Stimulated activated CD4-positive, alpha-beta T cell treated with anti-CD3 and anti-CD28 coated beads, Interleukin-12 subunit alpha, Interleukin-12 subunit beta, amount 100 ng/mL, for 48 hours (primary cell): ENCODE measurements around the gene HSD11B1.

Experiments
- DNase-seq, 3 donors: peaks; one replicate each; pipeline ENCODE4 v3.0.0-alpha.2; 2020; ENCODE audit warnings: low read depth in 2 of 3, low spot score in 1 of 3

The HSD11B1 gene

GRCh38 chr1:209780268-209780667 lies 75.6 kb downstream of the HSD11B1 start:
- no peak for DNase-seq

DNA sequence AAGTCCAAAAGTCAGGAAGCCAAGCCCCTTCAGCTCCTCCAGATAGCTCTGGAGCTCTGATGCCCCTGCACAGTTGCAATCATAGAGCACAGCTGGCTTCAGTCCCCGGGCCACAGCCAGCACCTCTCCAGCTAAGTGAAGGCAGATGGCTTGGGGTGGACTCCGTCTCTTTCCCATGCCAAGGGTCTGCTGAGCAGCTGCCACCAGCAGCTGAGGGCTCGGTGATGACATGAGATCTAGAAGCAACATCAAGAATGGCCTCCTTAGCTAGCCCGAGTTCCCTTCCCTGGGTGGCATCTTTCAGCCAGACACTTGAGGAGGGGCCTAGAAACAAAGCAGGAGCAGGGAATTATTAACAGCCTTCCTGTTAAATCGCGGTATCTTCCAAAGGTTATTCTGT lies 78.7 kb downstream of the HSD11B1 start:
- no peak for DNase-seq
